Measurements from ENCODE around the gene KRTAP10-12. TPM values are rescaled to one million over a fixed set of nuclear protein-coding genes. Genes with fewer than 3 reads are reported as not detected.

KRTAP10-12 gene
- total RNA-seq, 1 donor from 2014 or later, result not detected

DNA sequence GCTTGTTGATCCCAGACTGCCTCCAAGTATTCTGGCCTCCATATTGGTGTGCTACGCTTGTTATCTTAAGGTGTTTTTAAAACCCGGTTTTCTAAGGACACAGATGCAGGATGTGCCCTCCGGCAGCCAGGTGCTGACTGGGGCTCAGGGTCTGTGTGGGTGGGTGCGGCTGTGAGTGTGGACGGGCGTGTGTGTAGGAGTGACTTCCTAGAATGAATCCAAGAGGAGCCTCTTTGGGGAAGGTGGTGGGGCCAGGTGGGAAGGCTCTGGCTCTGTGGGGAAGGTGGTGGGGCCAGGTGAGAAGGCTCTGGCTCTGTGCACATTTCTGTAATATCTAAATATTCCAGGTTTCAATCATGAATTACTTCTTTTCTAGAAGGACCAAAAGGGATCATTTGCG is 27.2 kb downstream of the KRTAP10-12 start:
- intact Hi-C loops (cut with micrococcal nuclease), result no loop called here
- no peak overlapping the region for H3K4me3 ChIP-seq
- H3K27ac ChIP-seq (replicated peaks), result no peak overlapping the region
- no peaks in the 10 kb centered on the region for H3K36me3 ChIP-seq
- DNase-seq, result no peak
- no peaks in the 10 kb centered on the region for H3K9me3 ChIP-seq (replicated peaks)
- H3K4me1 ChIP-seq, result peaks cover 12% of the 10 kb centered on the region
- TF ChIP-seq, protein P1, sequence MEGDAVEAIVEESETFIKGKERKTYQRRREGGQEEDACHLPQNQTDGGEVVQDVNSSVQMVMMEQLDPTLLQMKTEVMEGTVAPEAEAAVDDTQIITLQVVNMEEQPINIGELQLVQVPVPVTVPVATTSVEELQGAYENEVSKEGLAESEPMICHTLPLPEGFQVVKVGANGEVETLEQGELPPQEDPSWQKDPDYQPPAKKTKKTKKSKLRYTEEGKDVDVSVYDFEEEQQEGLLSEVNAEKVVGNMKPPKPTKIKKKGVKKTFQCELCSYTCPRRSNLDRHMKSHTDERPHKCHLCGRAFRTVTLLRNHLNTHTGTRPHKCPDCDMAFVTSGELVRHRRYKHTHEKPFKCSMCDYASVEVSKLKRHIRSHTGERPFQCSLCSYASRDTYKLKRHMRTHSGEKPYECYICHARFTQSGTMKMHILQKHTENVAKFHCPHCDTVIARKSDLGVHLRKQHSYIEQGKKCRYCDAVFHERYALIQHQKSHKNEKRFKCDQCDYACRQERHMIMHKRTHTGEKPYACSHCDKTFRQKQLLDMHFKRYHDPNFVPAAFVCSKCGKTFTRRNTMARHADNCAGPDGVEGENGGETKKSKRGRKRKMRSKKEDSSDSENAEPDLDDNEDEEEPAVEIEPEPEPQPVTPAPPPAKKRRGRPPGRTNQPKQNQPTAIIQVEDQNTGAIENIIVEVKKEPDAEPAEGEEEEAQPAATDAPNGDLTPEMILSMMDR (IDR thresholded peaks at IDR 0.05; ENCODE audit: borderline replicate concordance), result no peak
- peaks cover 69% of the 10 kb centered on the region for H3K27me3 ChIP-seq (ENCODE audit: low read depth)

DNA sequence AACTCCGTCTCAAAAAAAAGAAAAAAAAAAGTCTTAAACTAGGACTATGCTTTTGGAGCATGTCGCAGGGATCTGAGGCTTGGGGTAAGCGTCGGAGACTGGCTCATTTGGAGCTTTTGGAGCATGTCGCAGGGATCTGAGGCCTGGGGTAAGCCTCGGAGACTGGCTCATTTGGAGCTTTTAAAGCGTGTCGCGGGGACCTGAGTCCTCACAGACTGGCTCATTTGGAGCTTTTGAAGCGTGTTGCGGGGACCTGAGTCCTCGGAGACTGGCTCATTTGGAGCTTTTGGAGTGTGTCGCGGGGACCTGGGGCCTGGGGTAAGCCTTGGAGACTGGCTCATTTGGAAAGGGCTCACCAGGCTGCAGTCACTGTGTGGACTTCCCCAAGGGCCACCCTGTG is 28.0 kb downstream of the KRTAP10-12 start:
- H3K4me3 ChIP-seq, result no peak overlapping the region
- no peak overlapping the region for H3K27ac ChIP-seq (replicated peaks)
- intact Hi-C loops (cut with micrococcal nuclease), result no loop called here
- H3K4me1 ChIP-seq, result peaks cover 9% of the 10 kb centered on the region
- TF ChIP-seq, protein P1 (IDR thresholded peaks at IDR 0.05; ENCODE audit: borderline replicate concordance), result no peak
- peaks cover 69% of the 10 kb centered on the region for H3K27me3 ChIP-seq (ENCODE audit: low read depth)
- H3K9me3 ChIP-seq (replicated peaks), result no peaks in the 10 kb centered on the region
- H3K36me3 ChIP-seq, result no peaks in the 10 kb centered on the region
- no peak for DNase-seq

DNA sequence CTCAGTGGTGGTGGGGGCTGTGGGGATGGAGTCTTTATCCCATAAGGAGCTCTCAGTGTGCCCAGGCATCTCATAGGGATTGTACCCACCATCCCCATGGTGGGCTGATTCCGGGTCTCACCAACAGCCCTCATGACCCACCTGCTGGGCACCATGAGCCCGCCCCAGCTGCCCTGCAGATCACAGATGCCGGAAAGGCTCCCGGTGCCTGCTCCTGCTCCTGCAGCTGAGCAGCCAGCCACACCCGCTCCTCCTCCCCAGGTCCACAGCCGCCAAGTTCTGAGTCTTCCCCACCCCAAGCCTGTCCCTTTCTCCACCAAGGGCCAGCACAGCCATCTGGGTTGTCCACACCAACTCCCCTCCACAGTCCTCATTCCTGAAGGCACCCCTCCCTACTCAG is 29.9 kb downstream of the KRTAP10-12 start:
- peaks cover 7% of the 10 kb centered on the region for H3K4me1 ChIP-seq
- no peak overlapping the region for H3K4me3 ChIP-seq
- intact Hi-C loops (cut with micrococcal nuclease), result no loop called here
- peaks cover 63% of the 10 kb centered on the region for H3K27me3 ChIP-seq (ENCODE audit: low read depth)
- TF ChIP-seq, protein P1 (IDR thresholded peaks at IDR 0.05; ENCODE audit: borderline replicate concordance), result no peak
- H3K36me3 ChIP-seq, result no peaks in the 10 kb centered on the region
- H3K9me3 ChIP-seq (replicated peaks), result no peaks in the 10 kb centered on the region
- H3K27ac ChIP-seq (replicated peaks), result no peak overlapping the region
- DNase-seq, result no peak

DNA sequence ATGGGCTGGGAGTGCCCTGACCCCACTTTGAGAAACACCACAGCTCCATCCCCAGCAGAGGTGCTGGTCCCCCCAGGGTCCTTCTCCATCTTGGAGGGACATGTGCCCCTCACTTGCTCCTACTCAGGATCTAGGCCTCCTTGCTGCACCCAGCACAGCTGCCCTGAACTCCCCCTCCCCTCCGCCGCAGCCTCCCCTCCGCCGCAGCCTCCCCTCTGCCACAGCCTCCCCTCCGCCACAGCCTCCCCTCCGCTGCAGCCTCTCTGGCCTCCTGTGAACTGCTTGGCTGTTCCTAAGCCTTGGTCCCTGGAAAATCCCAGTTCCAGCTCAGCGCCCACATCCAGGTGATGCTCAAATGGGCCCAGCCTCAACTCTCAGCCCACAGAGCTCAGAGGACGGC is 30.3 kb downstream of the KRTAP10-12 start:
- H3K4me1 ChIP-seq, result peaks cover 7% of the 10 kb centered on the region
- H3K4me3 ChIP-seq, result no peak overlapping the region
- H3K9me3 ChIP-seq (replicated peaks), result no peaks in the 10 kb centered on the region
- H3K36me3 ChIP-seq, result no peaks in the 10 kb centered on the region
- DNase-seq, result no peak
- H3K27ac ChIP-seq (replicated peaks), result no peak overlapping the region
- intact Hi-C loops (cut with micrococcal nuclease), result no loop called here
- peaks cover 58% of the 10 kb centered on the region for H3K27me3 ChIP-seq (ENCODE audit: low read depth)
- TF ChIP-seq, protein P1 (IDR thresholded peaks at IDR 0.05; ENCODE audit: borderline replicate concordance), result no peak

DNA sequence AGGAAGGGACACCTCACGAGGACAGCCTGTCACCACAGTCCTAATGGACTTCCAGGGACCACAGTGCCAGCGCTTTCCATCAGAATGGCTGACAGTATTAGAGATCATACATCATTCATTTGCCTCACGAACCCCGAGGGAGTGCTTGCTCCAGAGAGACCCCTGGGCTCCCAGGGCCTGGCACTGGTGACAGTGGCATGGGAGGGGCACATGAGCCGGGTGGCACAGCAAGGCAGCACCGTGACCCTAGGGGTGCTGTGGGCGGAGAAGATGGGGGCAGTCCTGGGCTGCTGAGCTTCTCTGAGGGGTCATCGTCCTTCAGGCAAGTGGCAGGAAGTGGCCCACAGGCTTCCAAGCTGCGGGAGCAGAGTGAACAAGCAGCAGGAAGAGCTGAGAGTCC is 30.8 kb downstream of the KRTAP10-12 start:
- H3K9me3 ChIP-seq (replicated peaks), result no peaks in the 10 kb centered on the region
- peaks cover 54% of the 10 kb centered on the region for H3K27me3 ChIP-seq (ENCODE audit: low read depth)
- H3K4me3 ChIP-seq, result no peak overlapping the region
- no peaks in the 10 kb centered on the region for H3K36me3 ChIP-seq
- DNase-seq, result no peak
- TF ChIP-seq, protein P1 (IDR thresholded peaks at IDR 0.05; ENCODE audit: borderline replicate concordance), result no peak
- H3K27ac ChIP-seq (replicated peaks), result no peak overlapping the region
- intact Hi-C loops (cut with micrococcal nuclease), result no loop called here
- peaks cover 7% of the 10 kb centered on the region for H3K4me1 ChIP-seq

DNA sequence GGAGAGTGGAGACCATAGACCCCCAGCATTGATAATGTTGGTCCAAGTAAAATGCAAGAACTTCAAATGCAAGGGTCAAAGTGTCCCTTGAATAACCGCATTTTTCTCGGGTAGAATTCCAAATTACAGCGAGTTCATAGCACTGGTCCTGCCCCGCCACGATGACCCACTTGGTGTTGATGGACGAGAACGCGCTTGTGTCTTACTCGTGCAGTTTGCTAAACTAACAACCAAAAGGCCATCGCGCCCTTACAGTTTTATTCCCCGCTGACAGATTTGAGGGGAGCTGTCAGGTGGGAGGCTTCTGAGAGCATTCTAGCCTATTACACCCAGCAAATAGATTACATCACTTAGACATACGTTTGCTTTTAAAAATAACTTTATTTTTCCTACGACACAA is 31.7 kb downstream of the KRTAP10-12 start:
- TF ChIP-seq, protein P1 (IDR thresholded peaks at IDR 0.05; ENCODE audit: borderline replicate concordance), result no peak
- DNase-seq, result no peak
- intact Hi-C loops (cut with micrococcal nuclease), result no loop called here
- Histone ChIP-seq H3K9me3 (replicated peaks) (no peaks in the 10 kb centered on the region), H3K27me3 (ENCODE audit: low read depth) (peaks cover 44% of the 10 kb centered on the region), H3K4me1 (peaks cover 3% of the 10 kb centered on the region), H3K27ac (replicated peaks) (no peak overlapping the region), H3K4me3 (no peak overlapping the region), H3K36me3 (no peaks in the 10 kb centered on the region)
